Lower leg skin (tissue), 3 donors: ENCODE measurements around the gene CUL3.

ENCODE experiments used
- CTCF ChIP-seq, 3 donors: fragments of 450-650 bp; IDR thresholded peaks; one replicate each; pipeline ENCODE4 v1.5.1; 2016; ENCODE audit warnings: antibody characterized with exemption in 3 of 3, mild to moderate bottlenecking in 3 of 3, moderate library complexity in 2 of 3
- POLR2A ChIP-seq, 2 donors: fragments of 450-650 bp; IDR thresholded peaks; one replicate each; pipeline ENCODE4 v1.6.1; 2016 to 2017; ENCODE audit warnings: antibody characterized with exemption in 2 of 2, mild to moderate bottlenecking in 1 of 2, moderate library complexity in 1 of 2

GRCh38 chr2:224525774-224526173 is 59.4 kb downstream of the CUL3 start:
- TF ChIP-seq CTCF (IDR thresholded peaks at IDR 0.05): no peak
- no peak for TF ChIP-seq POLR2A (IDR thresholded peaks at IDR 0.05)
